COR-L47 (cell line): Measurements from ENCODE around the gene OR2Y1.
"Not testable (repeated sequence)": the region's sequence is repeated elsewhere in the genome, so short reads cannot be mapped to it uniquely, and the experiment has no call there.

ENCODE experiments used
- DNase-seq: peaks from one replicate; lab custom pipeline; 2025; lab: John Stamatoyannopoulos, UW

Gene OR2Y1, protein sequence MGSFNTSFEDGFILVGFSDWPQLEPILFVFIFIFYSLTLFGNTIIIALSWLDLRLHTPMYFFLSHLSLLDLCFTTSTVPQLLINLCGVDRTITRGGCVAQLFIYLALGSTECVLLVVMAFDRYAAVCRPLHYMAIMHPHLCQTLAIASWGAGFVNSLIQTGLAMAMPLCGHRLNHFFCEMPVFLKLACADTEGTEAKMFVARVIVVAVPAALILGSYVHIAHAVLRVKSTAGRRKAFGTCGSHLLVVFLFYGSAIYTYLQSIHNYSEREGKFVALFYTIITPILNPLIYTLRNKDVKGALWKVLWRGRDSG

DNA sequence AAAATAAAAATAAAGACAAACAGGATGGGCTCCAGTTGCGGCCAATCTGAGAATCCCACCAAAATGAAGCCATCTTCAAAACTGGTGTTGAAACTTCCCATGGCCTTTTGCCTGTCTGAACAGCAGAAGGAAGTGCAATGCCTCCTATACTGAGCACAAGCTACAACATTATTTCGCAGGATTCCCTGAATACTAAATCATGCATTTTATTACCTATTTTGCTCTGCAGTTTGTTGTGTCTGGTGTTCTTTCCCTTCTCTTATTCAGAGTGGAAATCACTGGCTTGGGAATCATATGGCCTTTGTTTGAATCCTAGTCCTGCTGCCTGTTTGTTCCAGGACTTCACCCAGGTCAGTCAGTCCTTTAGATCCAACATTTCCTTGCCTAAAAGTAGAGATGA is at the start of gene OR2Y1:
Gene OR2Y1, minus strand, starts transcription at position 101 of the 400 bp plus-strand sequence. Its CDS starts 0 bp downstream, at position 101.
- no peak for DNase-seq

DNA sequence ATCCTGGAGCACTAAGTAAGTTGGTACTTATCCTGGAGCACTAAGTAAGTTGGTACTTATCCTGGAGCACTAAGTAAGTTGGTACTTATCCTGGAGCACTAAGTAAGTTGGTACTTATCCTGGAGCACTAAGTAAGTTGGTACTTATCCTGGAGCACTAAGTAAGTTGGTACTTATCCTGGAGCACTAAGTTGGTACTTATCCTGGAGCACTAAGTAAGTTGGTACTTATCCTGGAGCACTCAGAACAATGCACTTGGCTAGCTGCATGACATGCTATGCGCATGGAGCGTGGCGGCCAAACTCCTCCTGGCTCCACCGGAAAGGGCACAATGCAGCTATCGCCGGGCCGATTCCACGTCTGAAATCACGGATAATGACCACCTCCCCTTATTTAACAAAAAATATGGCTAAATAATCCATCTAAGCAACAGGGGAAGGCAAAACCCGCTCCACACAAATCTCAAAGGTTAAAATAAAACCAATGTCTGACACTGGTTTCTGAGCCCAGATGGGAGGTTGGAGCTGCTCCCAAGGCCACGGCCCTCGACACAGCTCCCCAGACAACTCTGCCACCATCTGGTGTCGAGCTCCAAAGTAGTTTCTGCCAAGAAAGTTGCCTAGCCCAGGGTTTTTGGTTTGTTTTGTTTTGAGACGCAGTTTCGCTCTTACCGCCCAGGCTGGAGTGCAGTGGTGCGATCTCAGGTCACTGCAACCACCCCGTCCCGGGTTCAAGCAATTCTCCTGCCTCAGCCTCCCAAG is 49.0 kb upstream of the OR2Y1 start:
- DNase-seq: not testable (repeated sequence)

DNA sequence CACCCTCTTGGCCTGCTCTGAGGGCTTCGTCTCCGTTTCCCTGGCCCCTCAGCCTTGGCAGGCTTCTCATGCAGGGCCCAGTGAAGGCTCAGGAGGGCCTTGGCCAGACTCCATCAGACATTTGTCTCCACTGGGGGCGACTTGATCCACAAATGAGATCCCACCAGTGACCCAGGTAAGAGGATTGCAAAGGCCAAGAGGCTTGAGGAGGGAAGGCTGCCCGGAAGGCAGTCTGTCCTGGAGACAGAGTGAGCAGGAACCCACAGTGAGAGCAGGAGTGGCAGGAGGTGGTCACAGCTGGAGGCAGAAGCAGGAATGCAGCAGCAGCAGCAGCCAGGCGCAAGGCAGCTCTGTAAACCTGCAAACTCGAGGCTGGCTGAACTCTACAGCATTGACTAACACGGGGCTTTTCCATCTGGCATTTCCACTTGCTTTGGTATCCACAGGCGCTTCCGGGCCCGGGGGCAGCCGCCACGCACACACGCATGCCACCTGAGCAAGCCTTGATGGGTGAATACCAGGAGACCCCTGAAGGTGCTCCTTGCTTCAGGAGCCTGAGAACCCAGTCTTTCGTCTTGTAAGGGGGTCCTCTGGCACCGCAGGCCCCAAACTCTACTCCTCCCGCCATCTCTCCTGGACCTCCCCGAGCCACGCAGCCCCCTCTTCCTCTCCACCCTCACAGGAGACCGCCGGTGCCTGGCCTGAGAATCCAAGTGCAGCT is 48.0 kb upstream of the OR2Y1 start:
- DNase-seq: no peak

DNA sequence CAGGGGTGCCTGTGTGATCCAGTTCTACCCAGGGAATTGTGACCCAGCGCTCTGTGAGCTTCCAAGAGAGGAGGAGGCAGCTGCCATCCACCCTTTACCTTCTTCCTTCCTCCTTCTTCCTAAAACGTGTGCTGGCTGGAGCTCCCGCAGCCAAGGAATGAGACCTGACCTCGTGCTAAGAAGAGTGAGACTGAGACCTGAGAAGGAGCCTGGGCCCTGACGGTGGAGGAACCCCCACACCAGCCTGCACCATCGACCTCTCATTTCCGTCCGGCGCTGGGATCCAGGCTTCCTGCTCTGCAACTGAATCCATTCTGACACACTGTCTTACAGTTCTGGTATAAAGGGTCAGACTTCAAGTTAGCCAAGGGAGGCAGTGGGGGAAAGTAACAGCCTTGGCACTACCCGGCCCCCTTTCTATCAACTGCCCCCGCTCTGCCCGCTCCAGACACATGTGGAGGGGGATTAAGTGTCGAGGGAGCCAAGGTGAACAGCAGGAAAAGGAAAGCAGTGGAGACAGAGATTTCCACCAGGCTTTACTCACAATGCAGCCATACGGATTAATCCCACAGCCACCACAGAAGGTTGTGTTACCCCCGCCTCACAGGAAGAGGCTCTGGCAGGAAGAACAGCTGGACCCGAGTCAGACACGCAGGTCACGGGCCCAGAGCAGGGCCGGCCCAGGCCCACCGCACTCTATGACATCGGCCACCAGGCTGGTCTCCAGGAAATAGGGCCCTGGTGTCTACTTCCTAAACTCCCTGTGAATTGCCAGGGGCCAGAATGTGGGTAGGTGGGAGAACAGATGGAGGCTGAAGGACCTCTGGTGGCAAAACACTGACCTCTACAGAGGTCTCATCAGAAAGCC is 46.9 kb upstream of the OR2Y1 start:
- no peak for DNase-seq

DNA sequence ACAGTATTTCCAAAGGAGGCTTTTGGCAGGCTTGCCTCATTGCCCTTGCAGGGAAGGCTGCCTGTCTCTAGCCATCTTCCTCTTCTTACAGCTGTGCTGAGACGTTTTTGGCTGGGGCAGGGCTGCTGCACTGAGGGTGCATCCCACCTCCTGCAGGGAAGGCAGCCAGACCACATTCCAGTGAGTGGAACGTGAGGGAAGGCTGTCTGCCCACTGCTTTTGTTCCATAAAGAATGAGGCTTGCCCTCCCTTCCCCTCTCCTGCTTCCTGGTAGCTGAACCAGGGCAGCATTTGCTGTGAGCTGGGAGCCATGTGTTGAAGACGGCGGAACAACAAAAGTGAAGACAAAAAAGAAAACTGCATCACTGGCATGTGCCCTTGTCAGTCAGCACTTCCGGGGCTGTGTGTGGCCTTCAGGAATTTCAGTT is 46.0 kb upstream of the OR2Y1 start:
- DNase-seq: no peak

DNA sequence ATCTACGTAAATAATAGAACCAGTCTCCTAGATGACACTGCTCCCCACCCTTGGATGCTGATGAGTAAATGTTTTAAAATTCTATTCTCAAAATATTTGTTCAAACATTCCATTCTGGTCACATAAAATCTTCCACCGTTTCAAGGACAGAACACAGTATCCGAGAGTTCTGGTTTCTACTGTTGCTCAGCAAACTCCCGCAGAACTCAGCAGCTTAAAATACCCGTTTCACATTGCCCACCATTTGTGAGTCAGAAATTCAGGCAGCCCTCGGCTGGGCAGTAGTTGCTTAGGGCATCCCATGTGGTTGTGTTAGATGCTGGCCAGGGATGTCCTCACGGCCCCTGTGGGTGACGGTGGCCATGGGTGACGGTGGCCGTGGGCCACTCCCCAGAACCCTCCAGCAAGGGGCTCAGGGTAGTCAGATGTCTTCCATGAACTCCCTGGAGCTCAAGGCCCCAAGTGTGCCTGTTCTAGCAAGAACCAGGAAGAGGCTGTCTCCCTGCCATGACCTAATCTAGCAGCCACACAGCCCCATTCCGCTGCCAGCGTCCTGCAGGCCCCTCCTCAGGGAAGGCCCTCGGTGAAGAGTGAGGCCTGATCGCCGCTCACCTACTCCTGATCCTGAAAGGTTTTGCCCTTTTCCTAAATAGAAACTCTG is 45.4 kb upstream of the OR2Y1 start:
- DNase-seq: no peak

DNA sequence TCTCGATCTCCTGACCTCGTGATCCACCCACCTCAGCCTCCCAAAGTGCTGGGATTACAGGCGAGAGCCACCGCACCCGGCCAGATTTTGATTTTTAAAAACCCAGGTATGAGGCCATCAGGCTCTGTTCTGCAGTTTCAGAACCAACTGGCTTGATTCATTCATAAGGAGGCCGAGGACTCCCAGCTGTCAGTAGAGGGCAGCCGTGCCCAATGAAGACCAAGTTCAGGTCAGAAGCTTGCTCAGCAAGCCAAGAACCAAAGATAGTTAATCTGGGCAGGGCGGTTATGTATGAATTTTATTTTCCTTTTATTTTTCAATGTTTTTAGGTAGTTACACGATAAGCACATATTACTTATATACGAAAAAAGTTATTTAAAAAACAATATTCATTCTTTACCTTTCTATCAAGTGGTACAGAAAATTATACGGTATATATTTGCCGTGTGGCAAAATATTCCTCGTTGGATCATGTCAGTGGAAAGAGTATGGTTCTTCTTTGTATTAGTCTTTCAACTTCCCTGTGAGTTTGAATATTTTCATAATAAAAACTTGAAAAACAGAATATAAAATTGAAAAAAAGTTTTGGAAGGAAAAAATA is 44.7 kb upstream of the OR2Y1 start:
- DNase-seq: peak; percentile 45

DNA sequence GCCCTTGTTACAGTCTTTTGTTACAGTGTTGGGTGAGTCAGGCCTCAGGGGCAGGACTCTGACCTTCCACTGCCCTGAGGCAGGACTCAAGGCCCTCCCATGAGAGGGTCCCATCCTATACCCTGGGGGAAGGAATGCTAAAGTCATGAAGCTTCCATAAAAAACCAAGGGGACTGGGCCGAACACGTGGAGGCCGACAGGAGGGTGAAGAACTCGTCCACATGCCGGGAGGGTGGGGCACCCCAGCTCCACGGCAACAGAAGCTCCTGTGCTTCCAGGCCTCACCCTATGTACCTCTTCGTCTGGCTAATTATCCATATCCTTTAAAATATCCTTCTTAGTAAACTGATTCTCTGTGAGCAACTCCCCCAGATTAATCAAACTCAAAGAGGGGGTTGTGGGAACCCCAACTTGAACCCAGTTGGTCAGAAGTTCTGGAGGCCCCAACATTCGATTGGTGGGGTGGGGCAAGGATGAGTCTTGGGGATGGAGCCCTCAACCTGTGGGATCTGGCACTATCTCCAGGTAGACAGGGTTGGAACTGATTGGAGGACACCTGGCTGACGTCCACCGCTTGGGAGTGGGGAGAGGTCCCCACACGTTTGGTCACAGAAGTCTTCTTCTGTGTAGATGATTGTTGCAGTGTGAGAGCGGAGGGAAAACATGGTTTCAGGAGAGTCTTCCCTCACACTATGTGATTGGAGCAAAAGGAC is 43.6 kb upstream of the OR2Y1 start:
- no peak for DNase-seq

DNA sequence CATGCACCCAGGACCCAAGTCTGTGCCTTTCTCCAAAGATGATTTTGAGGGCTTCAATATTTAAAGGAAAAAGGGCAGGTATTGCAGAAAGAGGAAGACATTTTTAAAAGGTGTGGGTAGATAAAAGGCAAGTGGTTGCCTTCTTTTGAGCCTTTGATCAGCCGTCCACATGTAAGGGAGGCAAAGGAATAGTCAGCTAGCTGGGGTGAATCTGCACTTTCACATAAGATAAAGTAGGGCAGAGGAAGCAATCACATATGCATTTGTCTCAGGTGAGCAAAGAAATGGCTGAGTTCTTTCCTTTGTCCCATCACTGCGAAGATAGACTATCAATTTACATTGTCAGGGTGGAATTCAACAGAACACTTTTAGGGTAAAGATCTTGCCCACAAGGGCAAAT is 42.9 kb upstream of the OR2Y1 start:
- no peak for DNase-seq

DNA sequence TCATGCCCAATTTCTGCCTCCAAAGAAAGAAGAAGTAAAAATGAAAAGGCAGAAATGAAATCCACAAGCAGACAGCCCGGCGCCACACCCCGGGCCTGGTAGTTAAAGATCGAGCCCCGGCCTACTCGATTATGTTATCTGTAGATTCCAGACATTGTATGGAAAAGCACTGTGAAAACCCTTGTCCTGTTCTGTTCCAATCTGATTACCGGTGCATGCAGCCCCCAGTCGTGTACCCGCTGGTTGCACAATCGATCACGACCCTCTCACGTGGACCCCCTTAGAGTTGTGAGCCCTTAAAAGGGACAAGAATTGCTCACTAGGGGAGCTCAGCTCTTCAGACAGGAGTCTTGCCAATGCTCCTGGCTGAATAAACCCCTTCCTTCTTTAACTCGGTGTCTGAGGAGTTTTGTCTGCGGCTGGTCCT is 42.1 kb upstream of the OR2Y1 start:
- not testable (repeated sequence) for DNase-seq

DNA sequence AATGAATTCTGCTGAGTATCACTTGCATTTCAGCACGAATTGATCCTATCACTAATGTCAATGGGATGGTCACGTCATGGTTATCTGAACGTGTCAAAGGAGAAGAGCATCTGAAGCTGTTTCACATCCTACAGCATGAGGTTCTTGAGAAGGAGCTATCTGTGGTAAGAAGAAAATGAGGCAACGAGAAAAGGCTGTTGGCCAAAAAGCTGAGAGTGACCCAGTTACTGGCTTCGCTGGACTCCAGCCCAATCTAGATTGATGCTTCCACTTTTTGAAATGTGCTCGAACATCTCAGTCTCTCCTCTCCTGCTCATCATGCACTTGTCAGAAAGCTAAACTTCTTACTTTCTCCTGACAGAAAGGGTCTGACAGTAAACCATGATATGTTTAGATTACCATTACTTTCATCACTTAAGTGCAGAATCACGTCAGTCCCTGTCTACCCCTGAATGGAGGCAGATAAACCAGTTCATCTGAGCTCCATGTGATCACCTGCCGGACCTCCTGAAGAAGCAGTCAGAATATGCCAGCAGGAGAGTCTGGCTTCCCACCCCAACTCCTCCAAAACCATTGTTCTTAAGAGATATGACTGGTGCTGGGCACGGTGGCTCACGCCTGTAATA is 40.2 kb upstream of the OR2Y1 start:
- no peak for DNase-seq

DNA sequence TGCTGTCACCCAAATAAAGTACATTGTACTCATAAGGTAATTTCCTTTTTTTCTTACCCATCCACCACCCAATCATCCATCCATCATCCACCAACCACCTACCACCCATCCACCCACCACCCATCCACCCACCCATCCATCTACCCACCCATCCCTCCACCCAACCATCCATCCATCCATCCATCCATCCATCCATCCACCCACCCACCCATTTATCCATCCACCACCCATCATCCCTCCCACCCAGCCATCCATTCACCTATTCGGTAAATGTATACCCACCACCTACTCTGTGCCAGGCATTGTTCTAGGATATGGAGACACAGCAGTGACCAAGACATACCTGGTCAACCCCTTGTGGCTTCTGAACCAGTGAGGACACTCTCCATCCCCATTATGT is 37.6 kb upstream of the OR2Y1 start:
- DNase-seq: no peak

DNA sequence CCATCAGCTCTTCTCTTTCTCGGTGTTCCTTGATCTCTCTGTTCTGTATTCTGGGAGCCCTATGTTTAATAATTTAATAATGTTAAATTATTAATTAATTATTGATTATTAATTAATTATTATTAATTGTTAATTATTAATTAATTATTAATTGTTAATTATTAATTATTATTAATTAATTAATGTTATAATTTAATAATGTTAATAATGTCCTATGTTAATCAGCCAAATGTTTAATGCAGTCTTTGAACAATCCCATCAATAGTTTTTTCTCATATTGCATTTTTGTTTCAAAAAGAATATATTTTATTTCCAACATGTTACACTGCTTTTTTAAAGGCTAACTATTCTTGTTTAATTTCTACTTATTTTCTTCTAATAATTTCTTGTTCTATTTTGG is 36.5 kb upstream of the OR2Y1 start:
- DNase-seq: no peak

DNA sequence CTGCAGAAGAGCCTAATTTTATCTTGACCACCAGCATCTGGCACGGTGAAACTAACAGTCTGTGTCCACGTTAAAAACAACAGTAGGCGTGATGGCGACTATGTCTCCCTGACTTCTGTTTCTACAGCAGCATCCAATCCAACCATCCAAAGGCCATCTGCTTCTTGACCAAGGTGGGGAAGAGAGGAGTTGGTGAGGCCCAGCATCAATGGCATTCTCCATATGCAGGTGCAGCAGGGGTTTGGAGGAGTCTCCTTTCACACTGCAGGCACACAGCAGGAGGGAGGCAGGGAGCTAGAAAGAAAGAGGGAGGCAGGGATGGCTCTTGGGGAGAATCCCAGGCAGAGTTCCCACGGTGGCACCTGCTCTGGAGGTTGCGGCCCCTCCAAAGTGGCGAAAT is 35.8 kb upstream of the OR2Y1 start:
- DNase-seq: no peak

DNA sequence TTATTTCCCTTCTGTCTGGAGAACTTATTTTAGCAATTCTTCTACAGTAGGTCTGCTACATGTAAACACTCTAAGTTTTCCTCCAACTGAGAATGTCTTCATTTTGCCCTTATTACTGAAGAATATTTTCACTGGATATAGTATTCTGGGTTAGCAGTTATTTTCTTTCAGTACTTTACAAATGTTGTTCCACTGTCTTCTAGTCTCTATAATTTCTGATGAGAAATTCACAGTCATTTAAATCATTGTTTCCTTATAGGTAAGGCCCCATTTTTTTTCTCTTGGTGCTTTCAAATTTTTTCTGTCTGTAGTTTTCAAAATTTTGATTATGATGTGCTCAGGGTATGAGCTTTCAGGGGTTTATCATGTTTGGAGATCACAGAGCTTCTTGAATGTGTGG is 32.0 kb upstream of the OR2Y1 start:
- no peak for DNase-seq

DNA sequence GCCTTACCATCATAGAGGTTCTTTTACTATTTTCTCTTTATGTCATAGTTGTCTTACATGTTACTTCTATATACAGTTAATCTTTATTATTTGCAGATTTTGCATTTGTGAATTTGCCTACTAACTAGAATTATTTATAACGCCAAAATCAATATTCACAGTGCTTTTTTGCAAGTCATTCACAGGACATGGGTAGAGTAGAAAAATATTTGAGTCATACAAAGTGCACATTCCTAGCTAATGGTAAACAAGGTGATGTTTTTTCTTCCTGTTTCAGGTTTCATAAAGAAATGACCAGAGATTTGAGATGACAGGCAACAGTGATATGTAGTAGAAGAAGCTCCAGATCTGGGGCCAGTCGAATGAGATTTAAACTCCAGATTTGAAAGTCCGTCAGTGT is 30.0 kb upstream of the OR2Y1 start:
- no peak for DNase-seq

DNA sequence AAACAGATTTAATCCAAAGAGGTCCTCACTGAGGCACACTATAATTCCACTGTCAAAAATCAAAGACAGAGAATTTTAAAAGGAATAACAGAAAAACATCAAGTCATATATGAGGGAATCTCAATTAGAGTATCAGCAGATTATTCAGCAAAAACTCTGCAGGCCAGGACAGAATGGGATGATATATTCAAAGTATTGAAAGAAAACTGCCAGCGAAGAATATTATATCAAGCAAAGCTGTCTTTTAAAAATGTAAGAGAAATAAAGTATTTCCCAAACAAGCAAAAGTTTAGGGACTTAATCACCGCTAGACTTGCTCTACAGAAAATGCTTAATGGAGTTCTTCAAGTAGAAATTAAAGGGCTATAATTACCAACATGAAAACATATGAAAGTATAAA is 15.7 kb upstream of the OR2Y1 start:
- no peak for DNase-seq

DNA sequence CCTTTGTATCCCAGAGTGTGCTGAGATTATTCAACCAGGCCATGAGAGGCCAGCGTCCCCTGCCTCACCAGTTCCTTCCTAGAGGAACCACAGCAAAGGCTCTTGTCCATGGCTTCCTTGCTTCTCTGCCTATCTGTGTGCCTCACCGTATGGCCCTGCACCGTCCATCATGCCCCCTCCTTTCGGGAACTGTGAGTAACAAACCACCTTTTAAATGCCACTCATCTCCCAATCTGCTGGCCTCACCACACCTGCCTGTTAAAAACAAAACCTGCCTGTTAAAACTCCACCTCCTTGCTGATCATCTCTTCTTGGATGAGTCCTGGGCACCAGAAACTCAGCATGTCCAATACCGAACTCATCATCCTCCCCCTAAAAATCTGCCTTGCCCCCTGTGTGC is 4.4 kb upstream of the OR2Y1 start:
- DNase-seq: no peak

DNA sequence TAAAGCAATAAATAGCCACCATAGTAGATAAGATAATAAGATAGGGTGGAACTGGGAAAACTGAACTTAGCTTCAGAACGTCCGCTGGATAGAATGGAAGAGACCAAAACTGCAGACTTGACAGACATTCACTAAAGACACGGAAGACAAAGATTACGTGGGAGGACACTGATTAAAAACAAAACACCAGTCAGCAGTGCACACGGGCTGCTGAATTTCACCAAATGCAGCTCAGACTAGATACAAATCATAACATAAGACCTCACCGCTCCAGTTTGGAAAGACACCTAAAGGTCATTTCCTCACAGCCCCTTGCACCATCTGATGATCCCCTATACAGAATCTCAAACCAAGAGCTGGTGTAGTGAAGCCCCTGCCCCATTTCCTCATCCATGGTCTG is 2.9 kb upstream of the OR2Y1 start:
- DNase-seq: no peak

DNA sequence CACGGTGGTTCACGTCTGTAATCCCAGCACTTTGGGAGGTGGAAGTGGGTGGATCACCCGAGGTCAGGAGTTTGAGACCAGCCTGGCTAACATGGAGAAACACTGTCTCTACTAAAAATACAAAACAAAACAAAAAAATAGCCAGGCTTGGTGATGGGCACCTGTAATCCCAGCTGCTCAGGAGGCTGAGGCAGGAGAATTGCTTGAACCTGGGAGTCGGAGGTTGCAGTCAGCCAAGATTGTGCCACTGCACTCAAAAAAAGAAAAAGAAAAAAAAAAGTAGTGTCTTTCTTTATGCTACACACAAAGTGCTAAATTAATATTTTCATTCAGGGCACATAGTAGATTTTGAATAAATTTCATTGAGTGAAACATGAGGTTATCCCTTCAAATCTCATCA is 1.1 kb upstream of the OR2Y1 start:
- DNase-seq: not testable (repeated sequence)
